SU-DHL-6 (cell line): Measurements from ENCODE around the gene IFRD2.

ENCODE experiments used
- H2AFZ ChIP-seq: fragments of 200-600 bp; sonication (generic); 2 replicates; pipeline ENCODE4 v1.6.1; 2014; ENCODE audit warnings: low read depth, mild to moderate bottlenecking, moderate library complexity, mixed read lengths, antibody characterized with exemption, low read length; ENCODE audit not compliant: severe bottlenecking
- H3F3A ChIP-seq: fragments of 200-600 bp; shearing (Covaris generic); 2 replicates; pipeline ENCODE4 v1.6.0; 2016; ENCODE audit warnings: antibody characterized with exemption, mild to moderate bottlenecking; ENCODE audit not compliant: insufficient read depth
- H3K27ac ChIP-seq: fragments of 200-600 bp; sonication (generic); 2 replicates; pipeline ENCODE4 v1.5.1; 2016; ENCODE audit warnings: low read depth, mild to moderate bottlenecking, low read length, moderate library complexity, mixed read lengths
- H3K27me3 ChIP-seq: fragments of 200-600 bp; sonication (generic), shearing (Covaris generic); 2 replicates; pipeline ENCODE4 v1.6.0; 2014; ENCODE audit warnings: mild to moderate bottlenecking, low read length
- H3K36me3 ChIP-seq: fragments of 200-600 bp; sonication (generic); 2 replicates; pipeline ENCODE4 v1.6.1; 2014; ENCODE audit warnings: mild to moderate bottlenecking, low read length, mixed read lengths
- H3K4me2 ChIP-seq: fragments of 300-600, 200-600 bp; shearing (Covaris generic), sonication (generic); 2 replicates; pipeline ENCODE4 v1.6.0; 2014; ENCODE audit warnings: low read length, low read depth, mild to moderate bottlenecking; ENCODE audit not compliant: poor library complexity, severe bottlenecking
- H3K4me3 ChIP-seq: fragments of 200-600 bp; sonication (generic); 2 replicates; pipeline ENCODE4 v1.5.1; 2014; ENCODE audit warnings: antibody characterized with exemption, low read length, mild to moderate bottlenecking, mixed read lengths; ENCODE audit not compliant: insufficient read depth, poor library complexity, severe bottlenecking
- H3K79me2 ChIP-seq: fragments of 200-600 bp; sonication (generic); 2 replicates; pipeline ENCODE4 v1.6.1; 2014; ENCODE audit warnings: mild to moderate bottlenecking, low read length, moderate library complexity; ENCODE audit not compliant: insufficient read depth
- H3K9ac ChIP-seq: fragments of 200-600 bp; sonication (generic); 2 replicates; pipeline ENCODE4 v1.7.0; 2014; ENCODE audit warnings: mild to moderate bottlenecking, low read length
- H3K9me2 ChIP-seq: fragments of 200-600 bp; sonication (generic); replicated peaks from 2 replicates; pipeline ENCODE4 v1.6.1; 2014; ENCODE audit warnings: low read length; ENCODE audit not compliant: insufficient read depth
- H3K9me3 ChIP-seq: fragments of 200-600 bp; sonication (generic); 2 replicates; pipeline ENCODE4 v1.6.1; 2014; ENCODE audit warnings: low read length, mixed read lengths; ENCODE audit not compliant: insufficient read depth
- H4K20me1 ChIP-seq: fragments of 200-600 bp; sonication (generic); 2 replicates; pipeline ENCODE4 v1.6.1; 2014; ENCODE audit warnings: low read depth, mild to moderate bottlenecking, antibody characterized with exemption, low read length, moderate library complexity, mixed read lengths
- EZH2phosphoT487 ChIP-seq: fragments of 200-600 bp; sonication (generic), shearing (Covaris generic); conservative IDR thresholded peaks from 2 replicates; pipeline ENCODE4 v1.6.1; 2018; ENCODE audit warnings: mild to moderate bottlenecking, antibody characterized with exemption, low read length, moderate library complexity, mixed read lengths
- TF ChIP-seq, protein P1 (sequence below): fragments of 200-600 bp; sonication (generic); IDR thresholded peaks from one replicate; pipeline ENCODE4 v1.5.1; 2017; ENCODE audit warnings: antibody characterized with exemption, mild to moderate bottlenecking, low read length, moderate library complexity; ENCODE audit not compliant: insufficient read depth, poor library complexity, severe bottlenecking

The IFRD2 gene, protein sequence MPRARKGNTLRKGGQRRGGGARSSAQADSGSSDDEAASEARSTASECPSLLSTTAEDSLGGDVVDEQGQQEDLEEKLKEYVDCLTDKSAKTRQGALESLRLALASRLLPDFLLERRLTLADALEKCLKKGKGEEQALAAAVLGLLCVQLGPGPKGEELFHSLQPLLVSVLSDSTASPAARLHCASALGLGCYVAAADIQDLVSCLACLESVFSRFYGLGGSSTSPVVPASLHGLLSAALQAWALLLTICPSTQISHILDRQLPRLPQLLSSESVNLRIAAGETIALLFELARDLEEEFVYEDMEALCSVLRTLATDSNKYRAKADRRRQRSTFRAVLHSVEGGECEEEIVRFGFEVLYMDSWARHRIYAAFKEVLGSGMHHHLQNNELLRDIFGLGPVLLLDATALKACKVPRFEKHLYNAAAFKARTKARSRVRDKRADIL

DNA sequence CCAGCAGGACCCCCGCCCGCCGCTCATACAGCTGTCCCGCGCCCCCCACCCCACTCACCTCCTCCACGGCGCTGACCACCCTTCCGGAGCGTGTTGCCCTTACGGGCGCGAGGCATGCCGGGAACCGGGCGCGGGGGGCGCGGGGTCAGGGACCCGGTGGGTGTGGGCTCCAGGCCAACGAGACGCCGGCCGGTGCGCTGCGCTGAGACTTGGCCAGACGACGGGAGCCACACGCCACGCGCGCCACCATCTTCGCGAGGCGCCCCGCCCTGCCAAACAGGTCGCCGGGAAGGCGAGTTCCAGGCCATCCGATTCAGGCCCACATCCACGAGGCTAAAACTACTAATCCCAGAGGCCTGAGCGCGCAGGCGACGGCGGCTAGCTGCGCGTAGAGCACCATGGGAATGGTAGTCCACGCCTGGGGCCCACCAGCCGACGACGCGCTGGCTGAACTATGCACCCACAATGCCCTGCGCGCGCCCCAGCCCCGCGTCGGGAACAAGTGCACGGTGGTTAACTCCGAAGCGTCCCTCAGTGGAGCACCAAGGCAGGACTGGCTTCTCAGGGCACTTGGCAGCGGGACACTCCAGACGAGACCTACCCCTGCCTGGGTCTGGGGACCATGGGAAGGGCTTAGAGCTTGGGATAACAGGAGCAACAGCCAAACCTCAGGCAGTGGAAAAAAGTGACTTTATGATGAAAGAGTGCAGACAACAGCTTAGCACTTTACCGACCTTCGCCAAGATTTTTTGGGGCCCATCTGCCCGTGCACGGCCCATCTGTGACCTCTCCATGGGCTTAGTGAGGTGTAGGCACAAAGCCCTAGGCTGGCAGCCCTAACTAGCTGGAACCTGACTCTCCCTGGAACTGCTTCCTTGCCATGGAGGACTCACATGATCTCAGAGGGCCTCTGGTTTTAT, at the start of gene IFRD2:
IFRD2 (minus strand) TSS at position 271 of the 920 bp plus-strand sequence; CDS start at position 116, 155 bp downstream.
- peaks cover 22% of the 10 kb centered on the region for H3K79me2 ChIP-seq
- no peaks in the 10 kb centered on the region for H4K20me1 ChIP-seq
- H3K27ac ChIP-seq: peak within 1 kb of the TSS; percentile 46
- H3K36me3 ChIP-seq: no peaks in the 10 kb centered on the region
- no peaks in the 10 kb centered on the region for H3F3A ChIP-seq
- H3K9me2 ChIP-seq: no peaks in the 10 kb centered on the region
- H2AFZ ChIP-seq: no peak within 1 kb of the TSS
- H3K9me3 ChIP-seq: no peaks in the 10 kb centered on the region
- H3K4me3 ChIP-seq: peak within 1 kb of the TSS; percentile 95
- no peaks in the 10 kb centered on the region for H3K27me3 ChIP-seq
- TF ChIP-seq, protein P1, sequence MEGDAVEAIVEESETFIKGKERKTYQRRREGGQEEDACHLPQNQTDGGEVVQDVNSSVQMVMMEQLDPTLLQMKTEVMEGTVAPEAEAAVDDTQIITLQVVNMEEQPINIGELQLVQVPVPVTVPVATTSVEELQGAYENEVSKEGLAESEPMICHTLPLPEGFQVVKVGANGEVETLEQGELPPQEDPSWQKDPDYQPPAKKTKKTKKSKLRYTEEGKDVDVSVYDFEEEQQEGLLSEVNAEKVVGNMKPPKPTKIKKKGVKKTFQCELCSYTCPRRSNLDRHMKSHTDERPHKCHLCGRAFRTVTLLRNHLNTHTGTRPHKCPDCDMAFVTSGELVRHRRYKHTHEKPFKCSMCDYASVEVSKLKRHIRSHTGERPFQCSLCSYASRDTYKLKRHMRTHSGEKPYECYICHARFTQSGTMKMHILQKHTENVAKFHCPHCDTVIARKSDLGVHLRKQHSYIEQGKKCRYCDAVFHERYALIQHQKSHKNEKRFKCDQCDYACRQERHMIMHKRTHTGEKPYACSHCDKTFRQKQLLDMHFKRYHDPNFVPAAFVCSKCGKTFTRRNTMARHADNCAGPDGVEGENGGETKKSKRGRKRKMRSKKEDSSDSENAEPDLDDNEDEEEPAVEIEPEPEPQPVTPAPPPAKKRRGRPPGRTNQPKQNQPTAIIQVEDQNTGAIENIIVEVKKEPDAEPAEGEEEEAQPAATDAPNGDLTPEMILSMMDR: no peak
- no peak for TF ChIP-seq EZH2phosphoT487
- peak within 1 kb of the TSS; percentile 96 for H3K9ac ChIP-seq
- H3K4me2 ChIP-seq: peak within 1 kb of the TSS; percentile 85

DNA sequence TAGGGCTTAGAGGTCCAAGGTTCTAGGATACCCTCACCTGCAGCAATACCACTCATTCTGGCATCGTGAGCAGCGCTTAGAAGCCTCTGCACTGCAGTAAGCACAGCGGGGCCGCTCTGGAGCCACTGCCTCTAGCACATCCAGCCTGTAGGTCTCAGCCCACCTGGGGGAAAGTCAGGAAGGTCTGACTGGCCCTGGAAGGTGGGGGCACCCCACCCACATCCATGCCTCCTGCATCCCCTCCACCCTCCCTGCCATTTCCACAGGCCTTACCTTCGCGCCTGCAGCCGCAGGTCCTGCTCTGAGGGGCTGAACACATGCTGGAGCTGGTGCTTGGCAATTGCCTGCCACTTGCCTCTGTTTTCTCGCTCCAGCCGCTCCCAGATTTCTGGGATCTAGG, 49.3 kb upstream of the IFRD2 start:
- Histone ChIP-seq H3K4me2 (no peak overlapping the region), H3F3A (peaks cover 12% of the 10 kb centered on the region; the same call in 1 of the 2 replicates), H3K9me3 (no peaks in the 10 kb centered on the region), H3K36me3 (no peaks in the 10 kb centered on the region), H4K20me1 (no peaks in the 10 kb centered on the region), H2AFZ (no peak overlapping the region), H3K27ac (no peak overlapping the region), H3K27me3 (no peaks in the 10 kb centered on the region), H3K9me2 (no peaks in the 10 kb centered on the region), H3K9ac (no peak overlapping the region), H3K4me3 (no peak overlapping the region), H3K79me2 (peaks cover 6% of the 10 kb centered on the region)
- no peak for TF ChIP-seq EZH2phosphoT487
- TF ChIP-seq, protein P1: no peak

DNA sequence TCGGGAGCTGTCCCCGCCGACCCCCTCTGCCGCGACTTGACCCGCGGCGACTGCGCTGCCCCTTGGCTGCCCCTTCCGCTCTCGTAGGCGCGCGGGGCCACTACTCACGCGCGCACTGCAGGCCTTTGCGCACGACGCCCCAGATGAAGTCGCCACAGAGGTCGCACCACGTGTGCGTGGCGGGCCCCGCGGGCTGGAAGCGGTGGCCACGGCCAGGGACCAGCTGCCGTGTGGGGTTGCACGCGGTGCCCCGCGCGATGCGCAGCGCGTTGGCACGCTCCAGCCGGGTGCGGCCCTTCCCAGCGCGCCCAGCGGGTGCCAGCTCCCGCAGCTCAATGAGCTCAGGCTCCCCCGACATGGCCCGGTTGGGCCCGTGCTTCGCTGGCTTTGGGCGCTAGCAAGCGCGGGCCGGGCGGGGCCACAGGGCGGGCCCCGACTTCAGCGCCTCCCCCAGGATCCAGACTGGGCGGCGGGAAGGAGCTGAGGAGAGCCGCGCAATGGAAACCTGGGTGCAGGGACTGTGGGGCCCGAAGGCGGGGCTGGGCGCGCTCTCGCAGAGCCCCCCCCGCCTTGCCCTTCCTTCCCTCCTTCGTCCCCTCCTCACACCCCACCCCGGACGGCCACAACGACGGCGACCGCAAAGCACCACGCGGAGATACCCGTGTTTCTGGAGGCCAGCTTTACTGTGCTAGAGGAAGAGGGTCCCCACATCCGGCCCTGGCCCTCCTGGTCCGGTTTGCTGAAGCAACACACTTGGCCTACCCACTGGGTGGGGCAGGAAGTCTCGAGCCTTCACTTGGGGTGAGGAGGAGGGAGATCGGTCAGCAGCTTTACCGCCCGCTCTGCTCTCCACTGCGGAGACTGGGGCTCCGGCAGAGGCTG, 48.5 kb upstream of the IFRD2 start, which contains the start of gene RASSF1:
RASSF1 (minus strand) TSS at position 389 of the 882 bp plus-strand sequence; CDS start at position 358, 31 bp downstream.
- Histone ChIP-seq H3K9ac (no peak within 1 kb of the TSS), H3K36me3 (no peaks in the 10 kb centered on the region), H3K27ac (no peak within 1 kb of the TSS), H3K27me3 (no peaks in the 10 kb centered on the region), H3K4me2 (no peak within 1 kb of the TSS), H4K20me1 (no peaks in the 10 kb centered on the region; the same call in 1 of the 2 replicates), H3K4me3 (no peak within 1 kb of the TSS), H3K9me3 (no peaks in the 10 kb centered on the region), H3K79me2 (peaks cover 15% of the 10 kb centered on the region), H3K9me2 (no peaks in the 10 kb centered on the region), H2AFZ (no peak within 1 kb of the TSS), H3F3A (peaks cover 12% of the 10 kb centered on the region; the same call in 1 of the 2 replicates)
- TF ChIP-seq, protein P1: no peak
- no peak for TF ChIP-seq EZH2phosphoT487
